Psoas muscle (tissue), 8 donors: ENCODE measurements around the gene ZBTB39. TPM values are rescaled to one million over a fixed set of nuclear protein-coding genes. Genes with fewer than 3 reads are reported as not detected.

Experiments
- ATAC-seq, 4 donors: fragments of 200-7000 bp; cut with Tn5 transposase; one replicate each; pipeline ENCODE4 v1.9.1; 2020; ENCODE audit warnings: moderate library complexity in 3 of 4, mild to moderate bottlenecking in 2 of 4
- DNase-seq, 2 donors: peaks; one replicate each; pipeline ENCODE4 v3.0.0-alpha.2; 2020
- H3K27ac ChIP-seq: fragments of 200-600 bp; one replicate; pipeline ENCODE4 v1.8.0; 2022
- H3K27me3 ChIP-seq, 3 donors: fragments of 200-600 bp in 1 of 3; one replicate each; pipeline versions ENCODE4 v1.6.1 to v1.8.0; 2013 to 2022; ENCODE audit warnings: low read length in 2 of 3, mild to moderate bottlenecking in 2 of 3, moderate library complexity in 1 of 3; ENCODE audit not compliant: insufficient read depth in 3 of 3
- H3K36me3 ChIP-seq, 2 donors: fragments of 200-600 bp in 1 of 2; one replicate each; pipeline versions ENCODE4 v1.6.1 to v1.8.0; 2013 to 2022; ENCODE audit warnings: low read depth in 1 of 2, mild to moderate bottlenecking in 1 of 2, moderate library complexity in 1 of 2; ENCODE audit not compliant: insufficient read depth in 1 of 2
- H3K4me1 ChIP-seq: fragments of 200-600 bp; one replicate; pipeline ENCODE4 v1.8.0; 2022
- H3K4me3 ChIP-seq: fragments of 200-600 bp; one replicate; pipeline ENCODE4 v1.8.0; 2022; ENCODE audit warnings: mild to moderate bottlenecking
- H3K9me3 ChIP-seq: fragments of 200-600 bp; one replicate; pipeline ENCODE4 v1.8.0; 2022
- WGBS, 3 donors: extraction: QIAGEN DNeasy Blood & Tissue Kit; methylation state at CpG; one replicate each; pipeline versions ENCODE4 v1.1.6 to v1.1.7; 2013; 5-methylcytosine and 5-hydroxymethylcytosine counted together
- intact Hi-C, 2 donors: fragments of 100-400 bp; cut with DNase I; formaldehyde crosslinking; loops; one replicate each; pipeline versions ENCODE4 v1.11.0 to v1.14.2; 2022
- polyA plus RNA-seq, 3 donors: library from polyadenylated mRNA; stranded (reverse); fragments of 200-250 nt; gene quantifications; one replicate each; pipeline ENCODE4 v1.2.3, GENCODE V29; 2013
- total RNA-seq, 4 donors: library from RNA; stranded (reverse); fragmentation: NEBNext Ultra II Directional in 2 of 4; extraction: Animal tissue kit (Norgen Biotek cat#: 25700) in 2 of 4; gene quantifications; one replicate each; pipeline versions ENCODE4 v1.2.1 to v1.2.4, GENCODE V29; 2021 to 2023
- TF ChIP-seq, protein P1 (sequence below): fragments of 200-600 bp; IDR thresholded peaks from one replicate; pipeline ENCODE4 v1.8.0; 2022; ENCODE audit warnings: antibody characterized with exemption
- donor health status: healthy with polysubstance abuse.
- donor health status: DM: no; HTN: no; CAD: no; lungs with moderate emphysema.
- donor health status: Bipolar disorder and iron deficiency.
- donor health status: healthy.
- donor health status: DM: yes; HTN: yes; CAD: no.
- donor health status: DM: no; HTN: no; CAD: no.
- donor health status: DM: no; HTN: no; CAD: no.
- donor health status: DM: yes; HTN: yes; CAD: no.

ZBTB39 gene
- total and polyA plus RNA-seq, 7 donors = 1.2 to 5.2 (median 3.2) TPM

DNA sequence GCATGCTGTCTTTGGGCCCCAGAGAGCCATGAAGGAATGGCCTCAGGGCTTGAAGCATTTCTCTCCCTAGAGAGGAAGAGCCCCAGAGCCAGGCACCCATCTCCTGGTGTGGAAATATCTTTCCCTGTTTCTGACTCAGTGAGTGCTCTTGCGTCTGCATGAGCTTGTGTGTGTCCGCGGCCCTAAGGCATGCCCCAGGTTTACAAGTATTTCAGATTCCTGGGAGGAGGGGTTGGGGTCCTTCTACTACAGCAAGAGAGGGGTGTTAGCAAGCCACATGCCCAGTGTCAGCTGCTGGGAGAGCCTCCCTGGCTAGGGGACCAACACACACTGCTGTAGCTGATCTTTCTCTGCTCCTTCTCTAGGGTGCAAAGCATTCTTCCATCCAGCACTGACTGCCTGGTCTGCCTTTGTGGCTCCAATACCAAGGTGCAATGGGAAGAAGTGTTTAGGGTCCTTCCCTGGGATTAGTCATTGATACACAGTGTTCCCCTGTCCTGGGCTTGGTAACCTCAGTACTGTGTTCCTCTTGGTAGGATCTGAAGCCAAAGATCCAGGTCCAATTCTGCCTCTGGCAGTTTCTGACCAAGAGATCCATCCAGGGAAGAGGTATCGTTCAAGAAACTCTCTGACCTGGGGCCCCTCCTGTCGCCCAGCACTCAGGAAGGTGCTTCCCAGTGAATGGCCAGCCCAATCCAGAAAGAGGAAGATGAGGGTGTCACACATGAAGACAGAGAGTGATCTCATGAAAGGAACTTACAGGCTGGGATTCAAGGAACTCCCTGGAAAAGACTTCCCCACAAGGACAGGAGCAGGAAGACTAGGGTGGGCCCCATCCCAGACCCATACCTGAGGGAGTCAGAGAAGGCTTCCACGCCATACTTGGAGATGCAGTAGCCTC, 52.0 kb downstream of the ZBTB39 start:
- Histone ChIP-seq H3K4me3 (no peak overlapping the region), H3K4me1 (no peaks in the 10 kb centered on the region), H3K9me3 (no peaks in the 10 kb centered on the region), H3K36me3 (peaks cover 0 to 6% of the 10 kb centered on the region in 2 donors), H3K27me3 (no peaks in the 10 kb centered on the region), H3K27ac (no peak overlapping the region)
- WGBS, 3 donors = 93 to 95% (median 93%) methylated on average over 6 of the region's 6 CpGs
- ATAC-seq = no peak
- DNase-seq = no peak
- TF ChIP-seq, protein P1, sequence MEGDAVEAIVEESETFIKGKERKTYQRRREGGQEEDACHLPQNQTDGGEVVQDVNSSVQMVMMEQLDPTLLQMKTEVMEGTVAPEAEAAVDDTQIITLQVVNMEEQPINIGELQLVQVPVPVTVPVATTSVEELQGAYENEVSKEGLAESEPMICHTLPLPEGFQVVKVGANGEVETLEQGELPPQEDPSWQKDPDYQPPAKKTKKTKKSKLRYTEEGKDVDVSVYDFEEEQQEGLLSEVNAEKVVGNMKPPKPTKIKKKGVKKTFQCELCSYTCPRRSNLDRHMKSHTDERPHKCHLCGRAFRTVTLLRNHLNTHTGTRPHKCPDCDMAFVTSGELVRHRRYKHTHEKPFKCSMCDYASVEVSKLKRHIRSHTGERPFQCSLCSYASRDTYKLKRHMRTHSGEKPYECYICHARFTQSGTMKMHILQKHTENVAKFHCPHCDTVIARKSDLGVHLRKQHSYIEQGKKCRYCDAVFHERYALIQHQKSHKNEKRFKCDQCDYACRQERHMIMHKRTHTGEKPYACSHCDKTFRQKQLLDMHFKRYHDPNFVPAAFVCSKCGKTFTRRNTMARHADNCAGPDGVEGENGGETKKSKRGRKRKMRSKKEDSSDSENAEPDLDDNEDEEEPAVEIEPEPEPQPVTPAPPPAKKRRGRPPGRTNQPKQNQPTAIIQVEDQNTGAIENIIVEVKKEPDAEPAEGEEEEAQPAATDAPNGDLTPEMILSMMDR = no peak
- intact Hi-C loops = no loop called here

DNA sequence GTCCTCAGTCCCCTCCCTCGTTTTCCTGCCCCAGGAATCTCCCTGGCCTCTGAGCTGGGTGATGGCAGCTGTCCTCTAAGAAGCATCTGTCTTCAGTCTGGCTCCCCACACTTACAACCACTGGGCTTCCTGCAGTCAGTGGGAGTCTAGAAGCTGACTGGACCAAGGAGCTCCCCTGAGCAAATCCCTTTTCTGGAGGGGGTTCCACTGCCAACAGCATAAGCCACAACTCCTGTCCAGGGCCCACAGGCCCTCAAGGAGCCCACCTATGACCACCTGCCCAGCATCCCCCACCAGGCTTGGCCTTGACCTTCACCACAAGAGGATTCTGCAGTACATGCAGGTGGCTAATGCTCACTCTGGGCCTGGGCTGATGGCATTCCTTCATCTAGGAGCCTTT, 53.0 kb downstream of the ZBTB39 start:
- Histone ChIP-seq H3K4me1 (no peaks in the 10 kb centered on the region), H3K36me3 (peaks cover 0 to 6% of the 10 kb centered on the region in 2 donors), H3K9me3 (no peaks in the 10 kb centered on the region), H3K27me3 (no peaks in the 10 kb centered on the region), H3K4me3 (no peak overlapping the region), H3K27ac (no peak overlapping the region)
- TF ChIP-seq, protein P1 = no peak
- DNase-seq = no peak
- intact Hi-C loops = no loop called here
- no peak for ATAC-seq
- WGBS, 3 donors = 10 to 24% (median 13%) methylated on average over 1 of the region's 1 CpG

DNA sequence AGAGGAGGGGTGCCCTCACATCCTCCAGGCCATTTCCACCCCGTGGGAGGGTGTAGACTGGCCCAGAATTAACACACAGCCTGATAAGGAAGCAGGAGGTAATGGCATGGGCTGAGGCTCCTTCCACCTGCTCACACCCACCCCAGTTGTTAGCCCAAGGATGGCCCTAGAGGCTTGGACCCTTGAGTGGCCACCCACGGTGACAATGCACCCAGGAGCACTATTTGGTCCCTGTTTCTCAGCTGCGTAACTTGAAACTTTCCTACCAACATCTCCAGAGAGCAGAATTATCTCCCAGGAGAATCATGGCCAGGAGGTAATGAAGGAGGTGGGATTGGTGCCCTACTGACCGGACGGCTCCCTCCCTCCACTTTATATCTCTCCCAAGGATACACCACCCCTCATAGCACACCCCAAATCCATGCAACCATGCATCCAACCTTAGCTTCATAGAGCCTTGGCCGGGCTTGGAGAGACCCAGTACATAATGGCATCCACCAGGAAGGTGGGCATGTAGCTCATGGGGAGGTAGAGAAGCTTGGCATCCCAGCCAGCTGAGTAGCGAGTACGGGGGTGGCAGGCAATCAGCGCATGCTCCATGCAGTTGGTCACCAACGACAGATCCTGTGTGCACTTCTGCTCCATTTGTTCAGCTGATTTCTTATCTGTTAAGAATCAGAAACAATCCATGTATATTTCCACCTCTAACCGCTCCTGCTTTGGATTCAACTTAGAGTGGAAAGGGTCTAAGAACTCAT, 54.6 kb downstream of the ZBTB39 start:
- intact Hi-C loops = no loop called here
- WGBS, 3 donors = 85% methylated on average over 11 of the region's 11 CpGs
- ATAC-seq (no peak), DNase-seq (no peak)
- Histone ChIP-seq H3K27me3 (no peaks in the 10 kb centered on the region), H3K36me3 (peaks cover 0 to 6% of the 10 kb centered on the region in 2 donors), H3K27ac (no peak overlapping the region), H3K4me1 (no peaks in the 10 kb centered on the region), H3K4me3 (no peak overlapping the region), H3K9me3 (no peaks in the 10 kb centered on the region)
- TF ChIP-seq, protein P1 = no peak

DNA sequence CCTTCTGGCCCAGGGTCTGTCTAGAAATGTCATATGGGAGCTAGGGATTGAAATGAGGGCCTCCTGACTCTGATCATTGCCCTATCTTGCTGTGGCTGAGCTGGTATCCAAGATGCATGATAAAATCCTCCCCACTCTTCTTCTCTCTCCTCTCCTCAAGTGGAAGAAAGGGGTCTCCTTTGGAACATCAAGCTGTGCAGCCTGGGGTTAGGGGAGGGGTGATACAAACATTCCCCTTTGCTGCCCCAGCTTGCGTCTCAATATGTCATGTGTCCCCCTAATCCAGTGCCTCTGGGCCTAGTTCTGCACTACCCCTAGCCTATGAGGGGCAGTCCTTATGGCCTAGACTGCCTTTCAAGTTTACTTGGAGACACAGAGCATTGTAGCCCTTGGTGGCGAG, 57.5 kb downstream of the ZBTB39 start:
- WGBS, 3 donors = 98 to 100% (median 100%) methylated on average over 2 of the region's 2 CpGs

More for the DNA sequence above, 57.5 kb downstream of the ZBTB39 start:
- no peaks in the 10 kb centered on the region for H3K9me3 ChIP-seq
- H3K4me1 ChIP-seq = no peaks in the 10 kb centered on the region
- DNase-seq (no peak), ATAC-seq (no peak)
- TF ChIP-seq, protein P1 = no peak
- no peak overlapping the region for H3K4me3 ChIP-seq
- H3K36me3 ChIP-seq = peaks cover 0 to 6% of the 10 kb centered on the region in 2 donors
- H3K27ac ChIP-seq = no peak overlapping the region
- intact Hi-C loops = no loop called here
- H3K27me3 ChIP-seq = no peaks in the 10 kb centered on the region

Other genes with a start within 250 kb of the ZBTB39 start
- gene HSD17B6, start 243.2 kb downstream of the ZBTB39 start, total RNA-seq = under 1 TPM in 3 of 4 donors, not detected in 1; 0.28 to 0.51 (median 0.36) TPM
- 1 to 10 TPM in 1 of 3 donors, under 1 TPM in 2; 0.14 to 4.5 (median 0.17) TPM for gene HSD17B6, start 243.2 kb downstream of the ZBTB39 start, polyA plus RNA-seq
- gene SDR9C7, start 72.1 kb downstream of the ZBTB39 start, total RNA-seq = under 1 TPM in 3 of 4 donors, not detected in 1; 0.13 to 0.97 (median 0.69) TPM
- under 1 TPM; 0.07 to 0.23 (median 0.22) TPM for gene SDR9C7, start 72.1 kb downstream of the ZBTB39 start, polyA plus RNA-seq
- gene RDH16, start 48.9 kb downstream of the ZBTB39 start, total RNA-seq = under 1 TPM; 0.20 to 0.52 (median 0.40) TPM
- gene RDH16, start 48.9 kb downstream of the ZBTB39 start, polyA plus RNA-seq = under 1 TPM; 0.10 to 0.47 (median 0.10) TPM
- not detected for gene TAC3, start 10.0 kb upstream of the ZBTB39 start, total RNA-seq
- gene TAC3, start 10.0 kb upstream of the ZBTB39 start, polyA plus RNA-seq = under 1 TPM in 1 of 3 donors, not detected in 2; 0.09 TPM
- gene MYO1A, start 43.6 kb upstream of the ZBTB39 start, total RNA-seq = 1 to 10 TPM in 1 of 4 donors, under 1 TPM in 2, not detected in 1; 0.10 to 1.3 (median 0.20) TPM
- under 1 TPM; 0.04 to 0.91 (median 0.18) TPM for gene MYO1A, start 43.6 kb upstream of the ZBTB39 start, polyA plus RNA-seq
- 1 to 10 TPM; 1.5 to 3.2 (median 2.1) TPM for gene NEMP1, start 72.2 kb upstream of the ZBTB39 start, total RNA-seq
- gene NEMP1, start 72.2 kb upstream of the ZBTB39 start, polyA plus RNA-seq = 1 to 10 TPM; 1.3 to 3.0 (median 2.7) TPM
- gene NAB2, start 82.6 kb upstream of the ZBTB39 start, total RNA-seq = 10 to 100 TPM in 2 of 4 donors, 1 to 10 TPM in 2; 7.1 to 28.4 (median 10.8) TPM
- 100 to 1,000 TPM in 1 of 3 donors, 1 to 10 TPM in 2; 5.6 to 114 (median 8.2) TPM for gene NAB2, start 82.6 kb upstream of the ZBTB39 start, polyA plus RNA-seq
- gene STAT6, start 104.8 kb upstream of the ZBTB39 start, total RNA-seq = 10 to 100 TPM; 14.1 to 27.7 (median 18.2) TPM
- gene STAT6, start 104.8 kb upstream of the ZBTB39 start, polyA plus RNA-seq = 10 to 100 TPM; 10.4 to 11.6 (median 11.3) TPM
- 10 to 100 TPM; 33.1 to 50.6 (median 35.1) TPM for gene LRP1, start 121.9 kb upstream of the ZBTB39 start, total RNA-seq
- 10 to 100 TPM; 10.7 to 14.7 (median 14.5) TPM for gene LRP1, start 121.9 kb upstream of the ZBTB39 start, polyA plus RNA-seq
- gene LRP1-AS, start 141.1 kb upstream of the ZBTB39 start, total RNA-seq = not detected
- not detected for gene LRP1-AS, start 141.1 kb upstream of the ZBTB39 start, polyA plus RNA-seq
- gene NXPH4, start 210.2 kb upstream of the ZBTB39 start, total RNA-seq = under 1 TPM in 3 of 4 donors, not detected in 1; 0.24 to 0.58 (median 0.42) TPM
- under 1 TPM in 2 of 3 donors, not detected in 1; 0.01 to 0.20 TPM for gene NXPH4, start 210.2 kb upstream of the ZBTB39 start, polyA plus RNA-seq
- gene SHMT2, start 223.2 kb upstream of the ZBTB39 start, total RNA-seq = 10 to 100 TPM; 39.2 to 59.2 (median 47.3) TPM
- gene SHMT2, start 223.2 kb upstream of the ZBTB39 start, polyA plus RNA-seq = 10 to 100 TPM; 36.6 to 66.8 (median 62.7) TPM
- 1,000 to 10,000 TPM in 2 of 4 donors, 100 to 1,000 TPM in 2; 576 to 1,676 (median 997) TPM for gene STAC3, start 244.6 kb upstream of the ZBTB39 start, total RNA-seq
- gene STAC3, start 244.6 kb upstream of the ZBTB39 start, polyA plus RNA-seq = 1,000 to 10,000 TPM in 1 of 3 donors, 100 to 1,000 TPM in 1, 10 to 100 TPM in 1; 98.2 to 1,376 (median 738) TPM